Transverse colon (tissue), 4 donors: Measurements from ENCODE around the gene C10orf53.

Experiments
- CTCF ChIP-seq, 5 experiments: fragments of 200-600 bp in 3 of 5; fragments of 450-650 bp in 2 of 5; sonication (generic) in 3 of 5; IDR thresholded peaks; 1 replicate in 2 of 5; 2 replicates in 3 of 5; pipeline ENCODE4 v1.5.1; 2016 to 2017; ENCODE audit warnings: antibody characterized with exemption in 5 of 5, inconsistent platforms in 3 of 5, mild to moderate bottlenecking in 2 of 5, moderate library complexity in 1 of 5
- EP300 ChIP-seq: sonication (generic); formaldehyde crosslinking; IDR thresholded peaks from one replicate; pipeline ENCODE4 v1.6.1; 2017; ENCODE audit warnings: antibody characterized with exemption, low read depth
- POLR2A ChIP-seq: fragments of 450-650 bp; IDR thresholded peaks from one replicate; pipeline ENCODE4 v1.6.1; 2016; ENCODE audit warnings: antibody characterized with exemption, mild to moderate bottlenecking, moderate library complexity
- POLR2AphosphoS5 ChIP-seq, 3 donors: sonication (generic); formaldehyde crosslinking; IDR thresholded peaks; one replicate each; pipeline ENCODE4 v1.6.1; 2016; ENCODE audit warnings: antibody characterized with exemption in 3 of 3

GRCh38 chr10:49696311-49696710 is 16.9 kb downstream of the C10orf53 start:
- no peak for TF ChIP-seq CTCF (IDR thresholded peaks at IDR 0.05)
- TF ChIP-seq EP300 = no peak
- no peak for TF ChIP-seq POLR2AphosphoS5 (IDR thresholded peaks at IDR 0.05)
- no peak for TF ChIP-seq POLR2A
